Bronchial epithelial cell (primary cell): ENCODE measurements around the gene PRKG1. TPM values are rescaled to one million over a fixed set of nuclear protein-coding genes. Genes with fewer than 3 reads are reported as not detected.

Experiments used
- DNase-seq: peaks from one replicate; pipeline ENCODE4 v3.0.0-alpha.2; 2010; ENCODE audit warnings: low read depth
- FAIRE-seq: peaks from 2 replicates; lab custom pipeline; 2011; peaks lifted over from hg19 to GRCh38; lab: Jason Lieb, UNC
- H3K27me3 ChIP-seq: 2 replicates; pipeline ENCODE4 v1.5.1; 2011; ENCODE audit warnings: low read length; ENCODE audit not compliant: control insufficient read depth, insufficient read depth
- H3K36me3 ChIP-seq: 2 replicates; pipeline ENCODE4 v1.5.1; 2011; ENCODE audit warnings: low read length; ENCODE audit not compliant: control insufficient read depth, insufficient read depth
- H3K4me3 ChIP-seq: 2 replicates; pipeline ENCODE4 v1.5.1; 2011; ENCODE audit warnings: mild to moderate bottlenecking, low read depth, low read length, control low read depth
- CTCF ChIP-seq: IDR thresholded peaks from 2 replicates; pipeline ENCODE4 v1.5.1; 2011; ENCODE audit warnings: mild to moderate bottlenecking, moderate library complexity, low read length, control low read depth, inconsistent platforms; ENCODE audit not compliant: insufficient read depth, severe bottlenecking
- total RNA-seq: library from RNA; depleted of rRNA; stranded (reverse); fragments of >200 nt; gene quantifications from 2 replicates; pipeline ENCODE4 v1.2.1, GENCODE V29; 2014

The PRKG1 gene
- total RNA-seq, 1 donor from 2014 or later = 0.26 TPM

GRCh38 chr10:52059089-52059488 lies 984.8 kb downstream of the PRKG1 start:
- Histone ChIP-seq H3K36me3 (no peaks in the 10 kb centered on the region), H3K4me3 (no peak overlapping the region), H3K27me3 (no peaks in the 10 kb centered on the region)
- FAIRE-seq (no peak), DNase-seq (no peak)
- TF ChIP-seq CTCF = no peak

GRCh38 chr10:52063159-52063558 lies 988.9 kb downstream of the PRKG1 start:
- Histone ChIP-seq H3K27me3 (no peaks in the 10 kb centered on the region), H3K4me3 (no peak overlapping the region), H3K36me3 (no peaks in the 10 kb centered on the region)
- no peak for TF ChIP-seq CTCF
- no peak for DNase-seq
- peak; percentile 79 for FAIRE-seq

- no peak for DNase-seq
These were observed 990.0 kb downstream of the PRKG1 start for GRCh38 chr10:52064084-52064845.

GRCh38 chr10:52066383-52066782 lies 992.1 kb downstream of the PRKG1 start:
- Histone ChIP-seq H3K36me3 (no peaks in the 10 kb centered on the region), H3K4me3 (no peak overlapping the region), H3K27me3 (no peaks in the 10 kb centered on the region)
- TF ChIP-seq CTCF = no peak
- FAIRE-seq (no peak), DNase-seq (no peak)

More at GRCh38 chr10:52064084-52064845, 990.0 kb downstream of the PRKG1 start:
- Histone ChIP-seq H3K27me3 (no peaks in the 10 kb centered on the region), H3K36me3 (no peaks in the 10 kb centered on the region), H3K4me3 (no peak overlapping the region)
- FAIRE-seq = no peak
- TF ChIP-seq CTCF = no peak

GRCh38 chr10:52068485-52068884 lies 994.2 kb downstream of the PRKG1 start:
- no peak for FAIRE-seq

More at GRCh38 chr10:52068485-52068884, 994.2 kb downstream of the PRKG1 start:
- Histone ChIP-seq H3K27me3 (no peaks in the 10 kb centered on the region), H3K4me3 (no peak overlapping the region), H3K36me3 (no peaks in the 10 kb centered on the region)
- no peak for DNase-seq
- no peak for TF ChIP-seq CTCF
